GM21619 (cell line): ENCODE measurements around the gene C6orf89.

Experiments used
- ATAC-seq: cut with Tn5 transposase; IDR thresholded peaks from one replicate; pipeline ENCODE4 v1.9.1; 2021; ENCODE audit not compliant: unreplicated experiment

C6orf89 gene

GRCh38 chr6:36967301-36967700 lies 81.5 kb downstream of the C6orf89 start:
- ATAC-seq, result no peak

GRCh38 chr6:36967757-36968156 lies 82.0 kb downstream of the C6orf89 start:
- ATAC-seq, result no peak

- ATAC-seq, result no peak
Measured at GRCh38 chr6:36968266-36968977, 82.7 kb downstream of the C6orf89 start.

- no peak for ATAC-seq
Measured at GRCh38 chr6:36969240-36969691, 83.5 kb downstream of the C6orf89 start.

DNA sequence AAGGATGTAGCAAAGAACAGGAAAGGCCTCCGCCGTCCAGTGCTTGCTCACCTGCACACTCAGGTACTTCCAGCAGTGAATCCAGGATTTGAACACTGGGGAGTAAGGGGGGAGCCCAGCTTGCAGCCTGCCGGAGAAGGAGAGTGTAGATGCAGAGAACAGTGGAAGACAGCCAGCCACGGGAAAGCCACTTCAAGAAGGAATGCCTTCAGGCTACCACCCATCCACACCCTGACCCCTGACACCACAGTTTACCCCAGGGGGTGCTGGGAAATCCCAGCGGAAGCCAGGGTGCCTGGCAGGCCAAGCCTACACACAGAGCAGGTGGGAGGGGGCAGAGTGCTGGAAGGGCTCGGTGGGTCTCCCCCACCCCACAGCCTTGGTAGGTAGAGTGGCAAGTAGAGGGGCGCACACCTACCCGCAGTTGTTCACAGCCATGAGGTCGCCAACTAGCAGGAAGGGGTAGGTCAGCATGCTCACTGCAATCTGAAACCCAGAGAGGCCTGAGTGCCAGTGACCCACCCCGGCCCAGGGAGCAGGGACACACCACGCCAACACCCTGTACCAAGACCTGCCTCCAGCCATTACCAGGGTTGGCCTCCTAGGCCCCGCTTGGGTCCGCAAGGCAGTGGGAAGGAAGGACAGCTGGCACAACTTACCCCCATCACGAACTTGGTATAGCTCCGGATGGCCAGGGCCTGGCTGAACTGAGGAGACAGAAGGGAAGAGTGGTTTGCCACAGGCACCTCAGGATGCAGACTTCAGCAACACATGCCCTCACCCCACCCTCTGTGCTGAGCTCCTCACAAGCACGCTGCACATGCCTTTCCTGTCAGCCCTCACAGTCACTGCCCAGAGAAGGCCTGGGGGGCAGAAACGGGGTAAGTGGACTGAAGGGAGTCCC lies 84.5 kb downstream of the C6orf89 start:
- ATAC-seq, result no peak

GRCh38 chr6:36970892-36971842 lies 85.4 kb downstream of the C6orf89 start:
- ATAC-seq, result no peak

GRCh38 chr6:36971921-36972673 lies 86.3 kb downstream of the C6orf89 start:
- ATAC-seq, result no peak

DNA sequence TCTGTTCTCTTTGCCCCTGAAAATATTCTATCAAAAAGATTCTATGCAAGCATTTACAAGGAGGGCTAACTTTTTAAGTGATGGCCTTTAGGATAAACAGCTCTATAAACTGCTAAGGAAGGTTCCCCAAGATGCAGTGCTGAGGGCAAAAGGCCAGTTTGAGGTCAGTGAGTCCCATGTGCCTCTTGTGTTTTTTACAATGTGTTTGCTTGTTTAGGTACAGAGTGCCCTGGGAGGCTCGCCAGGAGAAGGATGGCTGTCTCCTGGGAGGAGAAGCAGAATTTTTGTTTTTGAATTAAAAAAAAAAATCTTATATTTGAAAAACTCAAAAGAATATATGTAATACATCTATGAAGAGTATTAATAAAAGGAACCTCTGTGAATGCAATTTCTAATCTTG lies 87.4 kb downstream of the C6orf89 start:
- ATAC-seq, result no peak

- ATAC-seq, result no peak
Measured at GRCh38 chr6:36973647-36974046, 87.9 kb downstream of the C6orf89 start.

GRCh38 chr6:36975231-36976006 lies 89.7 kb downstream of the C6orf89 start:
- no peak for ATAC-seq

GRCh38 chr6:36976007-36976264 lies 90.2 kb downstream of the C6orf89 start:
- ATAC-seq, result no peak

- ATAC-seq, result no peak
Measured at GRCh38 chr6:36976509-36976908, 90.8 kb downstream of the C6orf89 start.

GRCh38 chr6:36976931-36977330 lies 91.2 kb downstream of the C6orf89 start:
- ATAC-seq, result no peak

- ATAC-seq, result no peak
Measured at GRCh38 chr6:36977470-36977941, 91.8 kb downstream of the C6orf89 start.
